GM12878 (cell line): ENCODE results near the gene GNPTG. TPM values are rescaled to one million over a fixed set of nuclear protein-coding genes. Genes with fewer than 3 reads are reported as not detected.

Experiments used
- ATAC-seq: fragments of 200-7000 bp; cut with Tn5 transposase; 3 replicates; pipeline ENCODE4 v1.9.1; 2020; ENCODE audit warnings: mild to moderate bottlenecking, moderate library complexity
- BruUV-seq: library from RNA; stranded (reverse); fragments of 400-500 nt; replicated peaks from 2 replicates; lab custom pipeline; 2021; lab: Mats Ljungman, UMichigan
- CTCF ChIA-PET: fragments of 300-600 bp; sonication (Branson Sonifier 250); formaldehyde crosslinking; extraction: SDS; loops from one replicate; lab custom pipeline; 2021; ENCODE audit warnings: inconsistent platforms; lab: Yijun Ruan, JAX
- POLR2A ChIA-PET: fragments of 350-600 bp; formaldehyde crosslinking; extraction: SDS; loops from one replicate; lab custom pipeline; 2021; ENCODE audit warnings: inconsistent platforms; lab: Charles Lee
- RAD21 ChIA-PET: fragments of 300-600 bp; sonication (Branson Sonifier 250); formaldehyde crosslinking; loops from one replicate; lab custom pipeline; 2023; ENCODE audit warnings: antibody characterized with exemption; ENCODE audit not compliant: unreplicated experiment; lab: Charles Lee
- SMC1A ChIA-PET: fragments of 300-600 bp; sonication (Branson Sonifier 250); formaldehyde crosslinking; loops from one replicate; lab custom pipeline; 2023; ENCODE audit not compliant: unreplicated experiment, uncharacterized antibody; lab: Charles Lee
- DNase-seq: peaks from one replicate; pipeline ENCODE4 v3.0.0-alpha.2; 2011; ENCODE audit warnings: low read depth, low spot score
- FAIRE-seq: peaks from 3 replicates; lab custom pipeline; 2011; peaks lifted over from hg19 to GRCh38; lab: Jason Lieb, UNC
- H2AFZ ChIP-seq: 2 replicates; pipeline ENCODE4 v1.6.0; 2011; ENCODE audit warnings: low read depth, low read length, control low read depth; ENCODE audit not compliant: control insufficient read depth
- H3K27ac ChIP-seq: 2 replicates; pipeline ENCODE4 v1.5.1; 2011; ENCODE audit warnings: control low read depth; ENCODE audit not compliant: control insufficient read depth, insufficient read depth
- H3K27me3 ChIP-seq, 2 experiments: replicated peaks in 1 of 2; 2 replicates each; pipeline versions ENCODE4 v1.6.0 to v1.6.1; 2011; ENCODE audit warnings: low read length in 1 of 2; ENCODE audit not compliant: control insufficient read depth in 2 of 2, insufficient read depth in 2 of 2
- H3K36me3 ChIP-seq, 2 experiments: 2 replicates each; pipeline ENCODE4 v1.5.1; 2011; ENCODE audit warnings: low read length in 1 of 2; ENCODE audit not compliant: control insufficient read depth in 2 of 2, insufficient read depth in 2 of 2
- H3K4me1 ChIP-seq: 2 replicates; pipeline ENCODE4 v1.6.1; 2011; ENCODE audit warnings: mild to moderate bottlenecking, low read length, moderate library complexity, mixed read lengths; ENCODE audit not compliant: control insufficient read depth, insufficient read depth
- H3K4me2 ChIP-seq: 2 replicates; pipeline ENCODE4 v1.6.0; 2011; ENCODE audit warnings: control low read depth; ENCODE audit not compliant: control insufficient read depth, insufficient read depth
- H3K4me3 ChIP-seq: fragments of 200-600 bp; sonication (generic); 2 replicates; pipeline ENCODE4 v1.5.1; 2016
- H3K79me2 ChIP-seq: 2 replicates; pipeline ENCODE4 v1.6.0; 2011; ENCODE audit warnings: low read length; ENCODE audit not compliant: control insufficient read depth, insufficient read depth
- H3K9ac ChIP-seq: 2 replicates; pipeline ENCODE4 v1.8.0; 2011; ENCODE audit warnings: low read length, control low read depth, mixed read lengths; ENCODE audit not compliant: control insufficient read depth, insufficient read depth
- H3K9me3 ChIP-seq: replicated peaks from 3 replicates; pipeline ENCODE4 v1.5.1; 2011; ENCODE audit warnings: mild to moderate bottlenecking, low read length; ENCODE audit not compliant: control insufficient read depth, insufficient read depth
- H4K20me1 ChIP-seq: 2 replicates; pipeline ENCODE4 v1.6.0; 2011; ENCODE audit not compliant: control insufficient read depth, insufficient read depth
- POLR2A ChIP-seq: IDR thresholded peaks from 2 replicates; pipeline ENCODE4 v1.6.1; 2011; ENCODE audit warnings: low read depth, mild to moderate bottlenecking, low read length
- POLR2AphosphoS2 ChIP-seq: IDR thresholded peaks from 2 replicates; pipeline ENCODE4 v1.6.1; 2011; ENCODE audit warnings: low read depth, mild to moderate bottlenecking, low read length, improper control_type of control experiment, moderate library complexity
- ZNF592 ChIP-seq: fragments of 450-650 bp; IDR thresholded peaks from 2 replicates; pipeline ENCODE4 v1.6.1; 2017; ENCODE audit warnings: mild to moderate bottlenecking, moderate library complexity
- WGBS: methylation state at CpG from one replicate; pipeline ENCODE4 v1.1.6; 2016; ENCODE audit warnings: low lambda C conversion rate; ENCODE audit not compliant: insufficient replicate concordance, insufficient coverage; ENCODE audit errors: missing lambda C conversion rate; 5-methylcytosine and 5-hydroxymethylcytosine counted together
- in situ Hi-C: fragments of 300-500 bp; cut with MboI; formaldehyde crosslinking; loops from 9 replicates; pipeline ENCODE4 v1.14.3; 2018; ENCODE audit warnings: mixed read lengths
- intact Hi-C: fragments of 100-400 bp; cut with micrococcal nuclease; formaldehyde crosslinking; loops from one replicate; pipeline ENCODE4 v1.14.2; 2022; ENCODE audit not compliant: unreplicated experiment
- polyA plus RNA-seq, 11 experiments: library from polyadenylated mRNA; depleted of rRNA in 4 of 11; unstranded in 6 of 11; stranded (reverse) in 5 of 11; fragments of >200 nt; fragmentation: Nextera tagmentation in 4 of 11; fragmentation: Illumina TruSeq in 1 of 11; extraction: Ambion mirVana in 4 of 11; extraction: Trizol in 1 of 11; gene quantifications; 1 replicate in 1 of 11; 2 replicates in 10 of 11; pipeline versions ENCODE4 v1.2.1 to v1.2.3, GENCODE V29; 2011 to 2016; ENCODE audit warnings: inconsistent platforms in 2 of 11, missing spikeins in 2 of 11, low read depth in 1 of 11
- total RNA-seq, 4 experiments: library from RNA; depleted of rRNA in 3 of 4; stranded (reverse); fragments of >200 nt in 3 of 4; fragmentation: Illumina TruSeq in 1 of 4; extraction: Trizol in 1 of 4; gene quantifications; 2 replicates each; pipeline versions ENCODE4 v1.2.1 to v1.2.3, GENCODE V29; 2013 to 2021

The GNPTG gene
- total and polyA plus RNA-seq, 10 of the 15 experiments (the other 5 are each of a cell fraction or from before 2014, with no cell fraction given) = 0.80 to 32.6 (median 20.9) TPM

DNA sequence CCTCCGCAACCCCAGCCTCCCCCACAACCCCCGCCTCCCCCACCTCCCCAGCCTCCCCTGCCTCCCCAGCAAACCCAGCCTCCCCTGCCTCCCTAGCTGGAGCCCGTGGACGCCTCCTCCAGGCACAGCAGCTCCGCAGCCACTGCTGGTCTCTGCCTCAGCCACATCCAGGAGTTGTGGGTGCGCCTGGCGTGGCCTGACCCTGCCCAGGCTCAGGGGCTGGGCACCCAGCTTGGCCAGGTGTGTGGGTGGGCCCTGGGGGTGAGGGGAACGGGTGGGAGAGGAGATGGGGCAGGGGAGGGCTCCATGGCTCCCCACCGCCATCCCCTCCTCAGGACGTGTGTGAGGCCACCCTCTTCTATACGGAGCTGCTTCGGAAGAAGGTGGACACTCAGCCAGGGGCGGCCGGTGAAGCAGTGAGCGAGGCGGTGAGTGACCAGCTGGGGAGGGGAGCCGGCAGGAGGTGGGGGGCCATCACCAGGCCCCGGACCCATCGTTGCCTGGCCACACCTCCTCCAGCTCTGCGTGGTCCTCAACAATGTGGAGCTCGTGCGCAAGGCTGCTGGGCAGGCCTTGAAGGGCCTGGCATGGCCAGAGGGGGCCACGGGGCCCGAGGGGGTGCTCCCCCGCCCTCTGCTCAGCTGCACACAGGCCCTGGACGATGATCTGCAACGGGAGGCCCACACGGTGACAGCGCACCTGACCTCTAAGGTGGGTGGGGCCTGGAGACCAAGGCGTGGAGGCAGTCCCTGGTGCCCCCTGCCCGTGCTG lies 5.9 kb upstream of the GNPTG start:
- H3K4me2 ChIP-seq = no peak overlapping the region
- no peaks in the 10 kb centered on the region for H3K27me3 ChIP-seq
- H2AFZ ChIP-seq = no peak overlapping the region
- H3K4me3 ChIP-seq = no peak overlapping the region
- TF ChIP-seq POLR2A = peak; percentile 39
- no peak for TF ChIP-seq ZNF592
- 0 out of 2 replicates have a peak, but pooled peaks have one; percentile 41 for TF ChIP-seq POLR2AphosphoS2
- CTCF ChIA-PET = no interaction called here
- H3K36me3 ChIP-seq = peaks cover 0 to 6% of the 10 kb centered on the region in 2 experiments; a peak in 3 of 4 replicates
- in situ Hi-C loops (no loop called here), intact Hi-C loops (no loop called here)
- H3K9ac ChIP-seq = no peak overlapping the region
- H3K79me2 ChIP-seq = peaks cover 6% of the 10 kb centered on the region
- no peaks in the 10 kb centered on the region for H3K9me3 ChIP-seq
- RAD21 ChIA-PET = no interaction called here
- SMC1A ChIA-PET = no interaction called here
- FAIRE-seq = no peak
- H3K27ac ChIP-seq = no peak overlapping the region
- BruUV-seq = no TSS peak
- no peaks in the 10 kb centered on the region for H4K20me1 ChIP-seq
- 59% methylated on average over 24 of the region's 31 CpGs for WGBS
- peaks cover 18% of the 10 kb centered on the region for H3K4me1 ChIP-seq
- ATAC-seq = no peak
- DNase-seq = no peak
- POLR2A ChIA-PET = no interaction called here
